Measurements from ENCODE around the gene BCLAF1.

DNA sequence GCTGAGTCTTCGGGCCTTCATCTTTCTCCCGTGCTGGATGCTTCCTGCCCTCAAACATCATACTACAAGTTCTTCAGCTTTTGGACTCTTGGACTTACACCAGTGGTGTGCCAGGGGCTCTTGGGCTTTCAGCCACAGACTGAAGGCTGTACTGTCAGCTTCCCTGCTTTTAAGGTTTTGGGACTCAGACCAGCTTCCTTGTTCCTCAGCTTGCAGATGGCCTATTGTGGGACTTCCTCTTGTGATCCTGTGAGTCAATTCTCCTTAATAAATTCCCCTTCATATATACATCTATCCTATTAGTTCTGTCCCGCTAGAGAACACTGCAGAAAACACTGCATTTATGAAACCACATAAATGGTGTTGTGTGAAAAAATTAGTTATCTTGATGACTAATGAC lies 13.9 kb upstream of the BCLAF1 start:
- TF ChIP-seq CTCF (IDR thresholded peaks at IDR 0.05) (no peak), POLR2A (IDR thresholded peaks at IDR 0.05) (no peak)

All from body of pancreas (tissue), 4 donors.